H1 (cell line): ENCODE measurements around the gene DHRS4. TPM values are rescaled to one million over a fixed set of nuclear protein-coding genes. Genes with fewer than 3 reads are reported as not detected.

ENCODE experiments used
- CTCF ChIA-PET: fragments of 300-600 bp; sonication (Branson Sonifier 250); formaldehyde crosslinking; loops from one replicate; lab custom pipeline; 2021; ENCODE audit not compliant: partially characterized antibody; lab: Charles Lee
- POLR2A ChIA-PET: fragments of 300-600 bp; sonication (Branson Sonifier 250); formaldehyde crosslinking; loops from one replicate; lab custom pipeline; 2021; ENCODE audit warnings: inconsistent platforms; ENCODE audit not compliant: partially characterized antibody; lab: Charles Lee
- DNase-seq, 2 experiments: peaks; one replicate each; pipeline versions ENCODE4 v3.0.0 to v3.0.0-alpha.2; 2010 to 2022; ENCODE audit warnings: low spot score in 2 of 2, low read depth in 1 of 2, mixed read lengths in 1 of 2
- FAIRE-seq: peaks from 2 replicates; lab custom pipeline; 2011; peaks lifted over from hg19 to GRCh38; lab: Jason Lieb, UNC
- H2AFZ ChIP-seq: 2 replicates; pipeline ENCODE4 v1.8.1; 2012; ENCODE audit warnings: low read length, inconsistent platforms
- H2AK5ac ChIP-seq: 2 replicates; pipeline ENCODE4 v1.6.1; 2013; ENCODE audit warnings: low read depth, low read length
- H2BK120ac ChIP-seq: replicated peaks from 2 replicates; pipeline ENCODE3; 2013; ENCODE audit warnings: low read depth, low read length, inconsistent platforms
- H2BK12ac ChIP-seq: 2 replicates; pipeline ENCODE4 v1.6.1; 2013; ENCODE audit warnings: low read depth, low read length
- H2BK15ac ChIP-seq: 2 replicates; pipeline ENCODE4 v1.6.1; 2013; ENCODE audit warnings: low read length
- H2BK20ac ChIP-seq: 2 replicates; pipeline ENCODE4 v1.6.1; 2013; ENCODE audit warnings: low read length
- H2BK5ac ChIP-seq: 2 replicates; pipeline ENCODE4 v1.6.1; 2013; ENCODE audit warnings: low read depth, low read length
- H3K14ac ChIP-seq: 2 replicates; pipeline ENCODE4 v1.6.1; 2013; ENCODE audit warnings: inconsistent platforms; ENCODE audit not compliant: insufficient read length
- H3K18ac ChIP-seq: 2 replicates; pipeline ENCODE4 v1.6.1; 2013; ENCODE audit warnings: low read length; ENCODE audit errors: extremely low read depth
- H3K23ac ChIP-seq: 2 replicates; pipeline ENCODE4 v1.6.1; 2013; ENCODE audit warnings: inconsistent platforms; ENCODE audit not compliant: insufficient read length
- H3K23me2 ChIP-seq: 2 replicates; pipeline ENCODE4 v1.6.1; 2013; ENCODE audit warnings: low read depth, low read length
- H3K27ac ChIP-seq: 2 replicates; pipeline ENCODE4 v1.6.1; 2011; ENCODE audit warnings: low read depth, low read length, inconsistent platforms
- H3K27me3 ChIP-seq, 4 experiments: replicated peaks in 1 of 4; 1 replicate in 1 of 4; 2 replicates in 3 of 4; pipeline versions ENCODE4 v1.6.1 to v1.8.1; 2011 to 2013; ENCODE audit warnings: low read length in 3 of 4, mild to moderate bottlenecking in 3 of 4, inconsistent platforms in 2 of 4, mixed read lengths in 2 of 4, moderate library complexity in 1 of 4; ENCODE audit not compliant: control insufficient read depth in 3 of 4, insufficient read depth in 3 of 4; ENCODE audit errors: extremely low read depth in 1 of 4
- H3K36me3 ChIP-seq, 4 experiments: 2 replicates each; pipeline versions ENCODE4 v1.6.1 to v1.8.1; 2011 to 2013; ENCODE audit warnings: mild to moderate bottlenecking in 4 of 4, low read length in 3 of 4, moderate library complexity in 2 of 4, control low read depth in 1 of 4, inconsistent platforms in 1 of 4; ENCODE audit not compliant: insufficient read depth in 4 of 4, control insufficient read depth in 2 of 4
- H3K4ac ChIP-seq: replicated peaks from 2 replicates; pipeline ENCODE3; 2013; ENCODE audit warnings: low read length, low read depth, mixed read lengths, inconsistent platforms; ENCODE audit not compliant: insufficient read length
- H3K4me1 ChIP-seq, 4 experiments: replicated peaks in 1 of 4; 1 replicate in 1 of 4; 2 replicates in 3 of 4; pipeline versions ENCODE4 v1.6.1 to v1.8.1; 2011 to 2013; ENCODE audit warnings: low read length in 3 of 4, inconsistent platforms in 2 of 4, mixed read lengths in 1 of 4; ENCODE audit not compliant: insufficient read depth in 4 of 4, control insufficient read depth in 3 of 4
- H3K4me2 ChIP-seq, 2 experiments: 2 replicates each; pipeline versions ENCODE4 v1.6.1 to v1.8.1; 2011 to 2013; ENCODE audit warnings: low read depth in 2 of 2, low read length in 2 of 2, control low read depth in 1 of 2, inconsistent platforms in 1 of 2, mild to moderate bottlenecking in 1 of 2; ENCODE audit not compliant: insufficient read depth in 1 of 2
- H3K4me3 ChIP-seq, 4 experiments: fragments of 200-600, 300-600 bp in 1 of 4; sonication (generic), shearing (Covaris generic), sonication (Bioruptor Twin) in 1 of 4; 2 replicates each; pipeline versions ENCODE4 v1.5.1 to v1.8.1; 2011 to 2016; ENCODE audit warnings: low read length in 4 of 4, low read depth in 3 of 4, control low read depth in 2 of 4, inconsistent platforms in 2 of 4, mild to moderate bottlenecking in 2 of 4, mixed read lengths in 1 of 4, moderate library complexity in 1 of 4; ENCODE audit not compliant: insufficient read depth in 2 of 4; ENCODE audit errors: extremely low read depth in 1 of 4
- H3K56ac ChIP-seq: replicated peaks from 2 replicates; pipeline ENCODE3; 2013; ENCODE audit warnings: low read depth, mild to moderate bottlenecking, mixed read lengths, low read length, inconsistent platforms; ENCODE audit not compliant: insufficient read length
- H3K79me1 ChIP-seq: 2 replicates; pipeline ENCODE4 v1.6.1; 2013; ENCODE audit warnings: low read depth, low read length, control low read depth
- H3K79me2 ChIP-seq, 2 experiments: 2 replicates each; pipeline versions ENCODE4 v1.6.1 to v1.8.1; 2012 to 2013; ENCODE audit warnings: low read length in 2 of 2, mild to moderate bottlenecking in 2 of 2, inconsistent platforms in 1 of 2; ENCODE audit not compliant: insufficient read depth in 2 of 2, control insufficient read depth in 1 of 2
- H3K9ac ChIP-seq, 4 experiments: replicated peaks in 1 of 4; 1 replicate in 1 of 4; 2 replicates in 3 of 4; pipeline versions ENCODE4 v1.6.1 to v1.8.1; 2011 to 2013; ENCODE audit warnings: low read depth in 3 of 4, low read length in 3 of 4, control low read depth in 2 of 4, mild to moderate bottlenecking in 2 of 4, moderate library complexity in 2 of 4, inconsistent platforms in 1 of 4; ENCODE audit errors: extremely low read depth in 1 of 4
- H3K9me3 ChIP-seq, 2 experiments: 2 replicates each; pipeline versions ENCODE4 v1.6.1 to v1.8.1; 2012 to 2013; ENCODE audit warnings: mild to moderate bottlenecking in 2 of 2, moderate library complexity in 2 of 2, control low read depth in 1 of 2, inconsistent platforms in 1 of 2, low read depth in 1 of 2, low read length in 1 of 2, mixed read lengths in 1 of 2; ENCODE audit not compliant: insufficient read depth in 2 of 2
- H4K20me1 ChIP-seq, 2 experiments: replicated peaks in 1 of 2; 2 replicates each; pipeline versions ENCODE3 to v1.8.1; 2011 to 2013; ENCODE audit warnings: inconsistent platforms in 2 of 2, low read length in 2 of 2, mild to moderate bottlenecking in 1 of 2; ENCODE audit not compliant: insufficient read depth in 2 of 2, control insufficient read depth in 1 of 2
- H4K5ac ChIP-seq: 2 replicates; pipeline ENCODE4 v1.6.1; 2013; ENCODE audit warnings: low read length, low read depth, mixed read lengths, inconsistent platforms; ENCODE audit not compliant: insufficient read length
- H4K8ac ChIP-seq: 2 replicates; pipeline ENCODE4 v1.8.0; 2013; ENCODE audit warnings: mild to moderate bottlenecking, moderate library complexity, low read length, inconsistent platforms; ENCODE audit not compliant: insufficient read depth; ENCODE audit errors: extremely low read depth
- H4K91ac ChIP-seq: replicated peaks from 2 replicates; pipeline ENCODE3; 2013; ENCODE audit warnings: low read length, mixed read lengths, inconsistent platforms; ENCODE audit not compliant: insufficient read length
- ATF2 ChIP-seq: IDR thresholded peaks from 2 replicates; pipeline ENCODE4 v1.6.1; 2012; ENCODE audit warnings: low read length, inconsistent platforms
- E2F6 ChIP-seq: IDR thresholded peaks from 2 replicates; pipeline ENCODE4 v1.6.1; 2012; ENCODE audit warnings: inconsistent platforms
- KDM5A ChIP-seq: fragments of 200-600 bp; IDR thresholded peaks from 2 replicates; pipeline ENCODE4 v1.7.1; 2012; ENCODE audit warnings: mild to moderate bottlenecking, low read length, inconsistent platforms, mixed read lengths
- SRF ChIP-seq: IDR thresholded peaks from 2 replicates; pipeline ENCODE4 v1.6.1; 2011; ENCODE audit warnings: mild to moderate bottlenecking, low read depth, low read length, moderate library complexity
- YY1 ChIP-seq: IDR thresholded peaks from 2 replicates; pipeline ENCODE4 v1.6.1; 2011; ENCODE audit warnings: low read depth, mild to moderate bottlenecking, low read length
- polyA plus RNA-seq, 7 experiments: library from polyadenylated mRNA; depleted of rRNA in 3 of 7; stranded (reverse) in 5 of 7; unstranded in 2 of 7; fragments of >200 nt in 5 of 7; fragments of 200-250 nt in 2 of 7; gene quantifications; 1 replicate in 5 of 7; 2 replicates in 1 of 7; 4 replicates in 1 of 7; pipeline versions ENCODE4 v1.2.1 to v1.2.3, GENCODE V29; 2011 to 2013; ENCODE audit warnings: missing spikeins in 2 of 7, mixed read lengths in 2 of 7
- total RNA-seq: library from RNA; stranded (reverse); fragmentation: NEBNext Ultra II Directional; extraction: Animal tissue kit (Norgen Biotek cat#: 25700); gene quantifications from 2 replicates; pipeline ENCODE4 v1.2.1, GENCODE V29; 2021
- TF ChIP-seq, protein P1 (sequence below): IDR thresholded peaks from 2 replicates; pipeline ENCODE4 v1.6.1; 2011; ENCODE audit warnings: low read length, improper control_type of control experiment

Gene DHRS4
- total and polyA plus RNA-seq, 2 of the 8 experiments (the other 6 are each of a cell fraction or from before 2014, with no cell fraction given), result 11.7 to 16.2 TPM

GRCh38 chr14:23941669-23942068 lies 11.9 kb upstream of the DHRS4 start:
- CTCF ChIA-PET, result interaction anchor here (1.0 to 1.3 kb wide), 6 partner anchors 10 to 353 kb away, joined by 3 to 9 read pairs (median 3); no protein-coding TSS in a partner anchor

More at GRCh38 chr14:23941669-23942068, 11.9 kb upstream of the DHRS4 start:
- no peak overlapping the region for H2BK12ac ChIP-seq
- H3K23ac ChIP-seq, result no peak overlapping the region
- no peak overlapping the region for H2BK120ac ChIP-seq
- no peak overlapping the region for H3K27ac ChIP-seq
- no peaks in the 10 kb centered on the region for H3K36me3 ChIP-seq
- H2AFZ ChIP-seq, result no peak overlapping the region
- H3K4me2 ChIP-seq, result no peak overlapping the region
- no peak overlapping the region for H4K8ac ChIP-seq
- H3K27me3 ChIP-seq, result no peaks in the 10 kb centered on the region
- H4K5ac ChIP-seq, result no peak overlapping the region
- peaks cover 1% of the 10 kb centered on the region; the same call in 1 of the 2 replicates for H3K23me2 ChIP-seq
- H3K56ac ChIP-seq, result no peak overlapping the region
- H2AK5ac ChIP-seq, result no peak overlapping the region
- no peak overlapping the region for H3K4me3 ChIP-seq
- POLR2A ChIA-PET, result no interaction called here
- H3K4me1 ChIP-seq, result no peaks in the 10 kb centered on the region; a peak in 1 of 7 replicates
- no peaks in the 10 kb centered on the region for H3K79me2 ChIP-seq
- H3K9ac ChIP-seq, result no peak overlapping the region
- TF ChIP-seq KDM5A (no peak), SRF (no peak), ATF2 (no peak), YY1 (no peak), E2F6 (no peak)
- TF ChIP-seq, protein P1, sequence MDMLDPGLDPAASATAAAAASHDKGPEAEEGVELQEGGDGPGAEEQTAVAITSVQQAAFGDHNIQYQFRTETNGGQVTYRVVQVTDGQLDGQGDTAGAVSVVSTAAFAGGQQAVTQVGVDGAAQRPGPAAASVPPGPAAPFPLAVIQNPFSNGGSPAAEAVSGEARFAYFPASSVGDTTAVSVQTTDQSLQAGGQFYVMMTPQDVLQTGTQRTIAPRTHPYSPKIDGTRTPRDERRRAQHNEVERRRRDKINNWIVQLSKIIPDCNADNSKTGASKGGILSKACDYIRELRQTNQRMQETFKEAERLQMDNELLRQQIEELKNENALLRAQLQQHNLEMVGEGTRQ, result no peak
- H2BK20ac ChIP-seq, result no peak overlapping the region
- H4K91ac ChIP-seq, result no peak overlapping the region
- DNase-seq, result no peak
- H3K4ac ChIP-seq, result no peak overlapping the region
- H2BK15ac ChIP-seq, result no peak overlapping the region
- no peak for FAIRE-seq
- H2BK5ac ChIP-seq, result no peak overlapping the region
- no peak overlapping the region for H3K18ac ChIP-seq
- no peaks in the 10 kb centered on the region for H3K79me1 ChIP-seq
- H4K20me1 ChIP-seq, result no peaks in the 10 kb centered on the region
- no peaks in the 10 kb centered on the region for H3K9me3 ChIP-seq
- H3K14ac ChIP-seq, result no peak overlapping the region
